Prostate gland (tissue), 2 donors: ENCODE measurements around the gene PDPK1. TPM values are rescaled to one million over a fixed set of nuclear protein-coding genes. Genes with fewer than 3 reads are reported as not detected.
"Not testable (repeated sequence)": the region's sequence is repeated elsewhere in the genome, so short reads cannot be mapped to it uniquely, and the experiment has no call there.

ENCODE experiments used
- DNase-seq: peaks from one replicate; pipeline ENCODE4 v3.0.0-alpha.2; 2019; ENCODE audit warnings: low spot score
- H3K27ac ChIP-seq, 2 donors: fragments of 200-600 bp; sonication (generic); 2 replicates each; pipeline ENCODE4 v1.5.1; 2017 to 2019
- H3K27me3 ChIP-seq: fragments of 200-600 bp; sonication (generic); replicated peaks from 2 replicates; pipeline ENCODE4 v1.5.1; 2019; ENCODE audit not compliant: insufficient read depth
- H3K36me3 ChIP-seq, 2 donors: fragments of 200-600 bp; sonication (generic); 1 replicate in 1 of 2; 2 replicates in 1 of 2; pipeline versions ENCODE4 v1.5.1 to v1.8.1; 2017 to 2019
- H3K4me1 ChIP-seq: fragments of 200-600 bp; sonication (generic); replicated peaks from 2 replicates; pipeline ENCODE4 v1.5.1; 2019
- H3K4me3 ChIP-seq, 2 donors: fragments of 200-600 bp; sonication (generic); 2 replicates each; pipeline ENCODE4 v1.5.1; 2017 to 2019
- H3K9me3 ChIP-seq: fragments of 200-600 bp; sonication (generic); 2 replicates; pipeline ENCODE4 v1.5.1; 2017
- WGBS: methylation state at CpG from one replicate; pipeline ENCODE4 v1.1.5; 2018; 5-methylcytosine and 5-hydroxymethylcytosine counted together
- intact Hi-C: fragments of 100-400 bp; cut with DNase I; formaldehyde crosslinking; loops from one replicate; pipeline ENCODE4 v1.14.2; 2022
- microRNA counts, 2 donors: library from miRNA; unstranded; fragments of <30 nt; microRNA quantifications; one replicate each; lab custom pipeline; 2016 to 2017
- microRNA-seq: library from miRNA; unstranded; fragments of <30 nt; microRNA quantifications from one replicate; pipeline ENCODE4, GENCODE V29; 2016
- small RNA-seq, 2 donors: library from RNA; depleted of rRNA; stranded (forward); fragments of <200 nt; gene quantifications; one replicate each; pipeline ENCODE3, GENCODE V24; 2016
- total RNA-seq, 2 donors: library from RNA; depleted of rRNA; stranded (reverse); fragments of >200 nt; gene quantifications; one replicate each; pipeline ENCODE4 v1.1.0, GENCODE V29; 2016

The PDPK1 gene
- total RNA-seq, 2 donors from 2014 or later, result 33.1 to 73.2 TPM

DNA sequence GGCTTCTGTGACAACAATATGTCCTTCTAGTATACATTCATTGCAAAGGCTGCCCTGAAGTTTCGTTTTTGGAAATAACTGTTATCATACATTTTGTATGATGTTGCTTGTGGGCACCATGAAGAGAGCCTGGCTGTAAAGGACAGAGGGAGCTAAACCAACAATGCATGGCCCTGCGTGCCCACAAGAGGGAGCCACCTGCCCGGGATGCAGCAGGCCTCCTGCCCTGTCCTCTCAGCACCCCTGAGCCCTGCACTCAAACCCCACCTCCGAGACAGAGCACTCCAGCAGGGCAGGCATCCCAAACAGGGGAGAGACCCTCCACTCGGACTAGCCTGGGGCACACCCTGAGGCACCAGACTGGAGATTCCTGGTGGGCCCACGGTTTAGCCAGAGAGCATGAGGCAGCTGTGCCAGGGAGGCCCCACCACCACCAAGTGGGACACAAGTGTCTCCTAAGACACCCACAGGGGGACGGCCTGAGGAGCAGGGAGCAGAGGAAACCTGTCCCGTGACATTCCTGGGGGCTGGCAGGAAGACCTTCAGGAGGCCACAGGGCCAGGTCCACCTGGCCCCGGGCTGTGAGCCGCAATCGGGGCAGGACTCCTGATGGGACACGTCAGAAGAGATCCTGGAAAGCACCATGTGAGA, 101.4 kb downstream of the PDPK1 start:
- H3K4me1 ChIP-seq, H3K4me3 ChIP-seq, DNase-seq, intact Hi-C loops, H3K27ac ChIP-seq, H3K27me3 ChIP-seq, H3K36me3 ChIP-seq, H3K9me3 ChIP-seq: not testable (repeated sequence)
- no CpG with 5 or more reads among the region's 12 CpGs for WGBS

- intact Hi-C loops, DNase-seq, H3K4me3 ChIP-seq, H3K27ac ChIP-seq, H3K36me3 ChIP-seq, H3K4me1 ChIP-seq, H3K9me3 ChIP-seq, H3K27me3 ChIP-seq: not testable (repeated sequence)
- WGBS, result 60% methylated on average over 8 of the region's 9 CpGs
Measured at GRCh38 chr16:2639722-2640072, 101.9 kb downstream of the PDPK1 start.

DNA sequence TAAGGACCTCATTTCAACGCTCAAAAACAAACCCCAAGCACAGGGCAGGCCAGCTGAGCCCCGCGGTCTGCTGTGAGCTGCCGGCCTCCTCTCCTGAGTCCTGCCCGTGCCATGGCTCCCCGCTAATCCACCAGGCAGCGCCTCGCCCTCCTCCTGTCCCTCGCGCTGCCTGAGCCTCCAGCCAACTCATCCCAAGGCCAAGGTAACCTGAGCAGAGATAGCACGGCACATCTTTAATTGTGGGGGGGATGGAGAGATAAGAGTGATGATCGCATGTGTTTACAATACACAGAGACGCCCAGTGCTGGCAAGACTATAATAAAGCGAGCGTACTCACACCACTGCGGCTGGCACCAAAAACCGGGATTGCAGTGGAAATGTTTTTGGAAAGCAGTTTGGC, 104.7 kb downstream of the PDPK1 start:
- no CpG with 5 or more reads among the region's 17 CpGs for WGBS
- intact Hi-C loops, result not testable (repeated sequence)

DNA sequence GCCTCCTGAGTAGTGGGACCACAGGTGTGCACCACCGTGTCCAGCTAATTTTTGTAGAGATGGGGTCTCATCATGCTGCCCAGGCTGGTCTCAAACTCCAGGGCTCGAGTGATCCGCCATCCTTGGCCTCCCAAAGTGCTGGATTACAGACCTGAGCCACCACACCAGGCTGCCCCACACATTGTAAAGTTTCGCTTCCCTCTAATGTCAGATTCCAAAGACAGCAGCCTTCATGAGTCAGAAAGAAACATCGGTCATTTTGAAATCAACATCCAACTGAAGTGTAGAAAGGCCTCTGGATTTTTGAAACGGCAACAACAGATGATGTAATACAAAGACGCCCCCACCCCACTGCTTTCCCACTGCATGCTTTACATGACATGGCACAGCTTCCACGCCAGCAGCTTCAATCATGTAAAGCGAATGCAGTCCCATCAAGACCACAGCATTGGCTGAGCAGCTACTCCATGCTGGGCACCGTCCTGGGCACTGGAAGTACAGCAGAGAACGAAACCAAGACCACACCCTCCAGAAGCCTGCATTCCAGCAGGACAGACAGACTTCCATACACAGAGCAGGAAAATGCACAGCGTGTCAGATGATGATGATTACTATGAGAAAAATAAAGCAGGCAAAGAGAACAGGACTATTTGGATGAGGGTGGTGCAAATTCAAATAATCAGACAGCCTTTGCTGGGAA, 107.1 kb downstream of the PDPK1 start:
- H3K36me3 ChIP-seq, H3K27ac ChIP-seq, intact Hi-C loops, DNase-seq, H3K27me3 ChIP-seq, H3K9me3 ChIP-seq, H3K4me3 ChIP-seq, H3K4me1 ChIP-seq: not testable (repeated sequence)
- no CpG with 5 or more reads among the region's 12 CpGs for WGBS

More for the DNA sequence above, 104.7 kb downstream of the PDPK1 start:
- H3K27ac ChIP-seq, H3K27me3 ChIP-seq, DNase-seq, H3K4me1 ChIP-seq, H3K4me3 ChIP-seq, H3K36me3 ChIP-seq, H3K9me3 ChIP-seq: not testable (repeated sequence)

GRCh38 chr16:2651268-2651871, 113.5 kb downstream of the PDPK1 start:
- WGBS, result 20% methylated on average over 1 of the region's 14 CpGs
- DNase-seq, H3K4me3 ChIP-seq, H3K27ac ChIP-seq, H3K27me3 ChIP-seq, intact Hi-C loops, H3K4me1 ChIP-seq, H3K9me3 ChIP-seq, H3K36me3 ChIP-seq: not testable (repeated sequence)

MicroRNAs encoded within 50 kb of the gene (microRNA counts, 767-probe panel; counts per million panel counts)
- microRNA hsa-miR-3178 (lab: Ali Mortazavi, UCI), result 0 to 431 counts per million in 2 donors

Small RNA genes within 50 kb of the gene (microRNA-seq; reads per million reads assigned to microRNA genes)
- not detected for gene MIR3178

Small RNA genes within 50 kb of the gene (small RNA-seq; reads per million reads assigned to genes)
- gene AC093525.1, result 0 reads per million in 2 donors
- 0 to 0.19 reads per million in 2 donors for gene MIR3178

Other genes with a start within 250 kb of the PDPK1 start
- 10 to 100 TPM in 1 of 2 donors, 1 to 10 TPM in 1; 8.2 to 24.7 TPM for gene ABCA3, start 197.3 kb upstream of the PDPK1 start, total RNA-seq
- gene CCNF, start 108.6 kb upstream of the PDPK1 start, total RNA-seq, result 1 to 10 TPM; 7.3 to 8.0 TPM
- gene TEDC2, start 77.9 kb upstream of the PDPK1 start, total RNA-seq, result 10 to 100 TPM in 1 of 2 donors, 1 to 10 TPM in 1; 3.0 to 12.1 TPM
- 1 to 10 TPM in 1 of 2 donors, not detected in 1; 1.4 TPM for gene NTN3, start 66.7 kb upstream of the PDPK1 start, total RNA-seq
- gene TBC1D24, start 62.9 kb upstream of the PDPK1 start, total RNA-seq, result 10 to 100 TPM; 22.4 to 26.2 TPM
- 100 to 1,000 TPM; 114 to 164 TPM for gene ATP6V0C, start 24.1 kb upstream of the PDPK1 start, total RNA-seq
- gene AMDHD2, start 17.6 kb upstream of the PDPK1 start, total RNA-seq, result 10 to 100 TPM; 41.4 to 78.1 TPM
- gene CEMP1, start 6.6 kb upstream of the PDPK1 start, total RNA-seq, result 1 to 10 TPM; 1.3 to 8.1 TPM
- gene KCTD5, start 144.5 kb downstream of the PDPK1 start, total RNA-seq, result 10 to 100 TPM; 24.1 to 55.0 TPM
- gene PRSS27, start 182.2 kb downstream of the PDPK1 start, total RNA-seq, result 1 to 10 TPM; 1.9 to 6.9 TPM
- 100 to 1,000 TPM; 287 to 714 TPM for gene SRRM2, start 214.6 kb downstream of the PDPK1 start, total RNA-seq
- 100 to 1,000 TPM; 318 to 496 TPM for gene ELOB, start 239.3 kb downstream of the PDPK1 start, total RNA-seq
- not detected for gene PRSS33, start 249.5 kb downstream of the PDPK1 start, total RNA-seq